HG03354 (cell line): ENCODE measurements around the gene NOS1AP.
"Not testable (repeated sequence)": the region's sequence is repeated elsewhere in the genome, so short reads cannot be mapped to it uniquely, and the experiment has no call there.

ENCODE experiments used
- ATAC-seq: cut with Tn5 transposase; IDR thresholded peaks from one replicate; pipeline ENCODE4 v1.9.1; 2021; ENCODE audit warnings: mild to moderate bottlenecking; ENCODE audit not compliant: unreplicated experiment, poor library complexity, severe bottlenecking

NOS1AP gene

GRCh38 chr1:162349635-162350330, 280.3 kb downstream of the NOS1AP start:
- no peak for ATAC-seq

GRCh38 chr1:162351246-162351842, 281.9 kb downstream of the NOS1AP start:
- no peak for ATAC-seq

GRCh38 chr1:162351874-162352273, 282.4 kb downstream of the NOS1AP start:
- not testable (repeated sequence) for ATAC-seq

- ATAC-seq, result no peak
Observed at GRCh38 chr1:162353078-162353477, 283.6 kb downstream of the NOS1AP start.

- ATAC-seq, result no peak
Observed at GRCh38 chr1:162353702-162354101, 284.2 kb downstream of the NOS1AP start.

GRCh38 chr1:162357681-162358266, 288.3 kb downstream of the NOS1AP start:
- no peak for ATAC-seq

GRCh38 chr1:162358928-162359327, 289.4 kb downstream of the NOS1AP start:
- ATAC-seq, result no peak

GRCh38 chr1:162359523-162360236, 290.2 kb downstream of the NOS1AP start:
- no peak for ATAC-seq

GRCh38 chr1:162360237-162360873, 290.9 kb downstream of the NOS1AP start:
- no peak for ATAC-seq

GRCh38 chr1:162360874-162361260, 291.4 kb downstream of the NOS1AP start:
- no peak for ATAC-seq

GRCh38 chr1:162361349-162361748, 291.9 kb downstream of the NOS1AP start:
- peak; percentile 53 for ATAC-seq

- no peak for ATAC-seq
Observed at GRCh38 chr1:162363823-162364222, 294.3 kb downstream of the NOS1AP start.

GRCh38 chr1:162364498-162364897, 295.0 kb downstream of the NOS1AP start:
- no peak for ATAC-seq

- no peak for ATAC-seq
Observed at GRCh38 chr1:162365284-162366020, 296.0 kb downstream of the NOS1AP start.

- no peak for ATAC-seq
Observed at GRCh38 chr1:162366149-162366548, 296.7 kb downstream of the NOS1AP start.

- no peak for ATAC-seq
Observed at GRCh38 chr1:162366671-162367070, 297.2 kb downstream of the NOS1AP start.

GRCh38 chr1:162367073-162367472, 297.6 kb downstream of the NOS1AP start:
- no peak for ATAC-seq

GRCh38 chr1:162367772-162368171, 298.3 kb downstream of the NOS1AP start:
- no peak for ATAC-seq

GRCh38 chr1:162368451-162368850, 299.0 kb downstream of the NOS1AP start:
- ATAC-seq, result no peak
